AG04449 (cell line): ENCODE results near the gene MATN1.

Experiments
- CTCF ChIA-PET: fragments of 350-600 bp; formaldehyde crosslinking; extraction: SDS; loops from one replicate; lab custom pipeline; 2021; ENCODE audit warnings: antibody characterized with exemption; lab: Yijun Ruan, JAX
- POLR2A ChIA-PET: fragments of 400-600, 350-600 bp; formaldehyde crosslinking; extraction: SDS; loops from one replicate; lab custom pipeline; 2020; ENCODE audit warnings: antibody characterized with exemption, inconsistent platforms; lab: Yijun Ruan, JAX
- DNase-seq: peaks from one replicate; pipeline ENCODE4 v3.0.0-alpha.2; 2010; ENCODE audit warnings: low read depth, low spot score
- H3K4me3 ChIP-seq: 2 replicates; pipeline ENCODE4 v1.5.1; 2011; ENCODE audit warnings: low read depth, mild to moderate bottlenecking, control low read depth, low read length
- CTCF ChIP-seq: IDR thresholded peaks from one replicate; pipeline ENCODE4 v1.5.1; 2011; ENCODE audit warnings: mild to moderate bottlenecking, moderate library complexity, low read length, control low read depth, inconsistent platforms; ENCODE audit not compliant: insufficient read depth; ENCODE audit errors: missing control alignments

MATN1 gene

GRCh38 chr1:30680429-30680828 lies 43.0 kb downstream of the MATN1 start:
- POLR2A ChIA-PET = no interaction called here
- CTCF ChIA-PET = no interaction called here
- TF ChIP-seq CTCF = no peak
- no peak overlapping the region for H3K4me3 ChIP-seq
- DNase-seq = no peak

DNA sequence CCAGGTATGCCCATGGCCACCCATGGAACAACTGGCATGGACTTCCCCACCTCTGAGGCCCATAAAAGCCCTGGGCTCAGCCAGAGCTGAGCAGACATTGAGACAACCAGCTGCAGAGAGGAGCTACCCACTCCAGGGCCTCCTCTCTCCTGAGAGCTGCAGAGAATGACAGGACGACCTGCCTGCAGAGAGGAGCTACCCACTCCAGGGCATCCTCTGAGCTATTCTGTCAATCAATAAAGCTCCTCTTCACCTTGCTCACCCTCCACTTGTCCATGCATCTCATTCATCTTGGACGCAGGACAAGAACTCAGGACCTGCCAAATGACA lies 43.4 kb downstream of the MATN1 start:
- DNase-seq = no peak
- ChIA-PET CTCF (no interaction called here), POLR2A (no interaction called here)
- TF ChIP-seq CTCF = no peak
- H3K4me3 ChIP-seq = no peak overlapping the region

DNA sequence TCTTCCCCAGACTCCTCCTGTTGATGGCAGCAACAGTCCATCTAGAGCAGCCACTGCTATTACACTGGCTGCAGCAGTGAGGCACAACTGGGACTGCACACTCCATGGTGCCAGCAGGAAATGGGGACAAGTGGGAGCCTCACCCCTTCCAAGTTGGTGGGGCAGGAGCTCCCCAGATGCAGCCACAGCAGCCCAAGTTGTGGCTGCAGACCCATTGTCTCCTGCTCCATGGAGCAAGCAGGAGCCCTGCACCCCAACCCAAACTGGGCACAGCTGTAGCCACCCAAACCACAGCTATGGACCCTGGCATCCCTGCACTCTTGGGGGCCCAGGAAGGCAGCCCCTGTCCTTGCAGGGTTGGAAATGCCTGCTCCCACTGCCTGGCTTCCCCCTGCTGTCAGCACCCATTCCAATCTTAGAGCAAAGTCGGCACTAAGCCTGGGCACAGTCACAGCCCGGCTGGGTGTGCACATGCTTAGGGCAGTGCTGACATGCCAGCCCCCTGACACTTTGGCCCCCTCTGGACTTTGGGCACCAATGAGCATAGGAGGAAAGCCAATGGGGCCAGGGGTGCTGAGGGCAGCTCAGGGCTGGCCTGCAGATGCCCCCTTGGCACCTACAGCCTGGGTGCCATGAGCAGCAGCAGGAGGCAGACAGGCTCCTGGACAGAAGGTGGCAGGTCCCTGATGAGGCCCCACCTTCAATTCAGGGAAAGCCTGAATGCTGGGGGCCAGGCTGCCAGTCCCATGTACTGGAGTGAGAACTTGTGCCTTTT lies 44.0 kb downstream of the MATN1 start:
- ChIA-PET CTCF (no interaction called here), POLR2A (no interaction called here)
- DNase-seq = no peak
- no peak for TF ChIP-seq CTCF
- no peak overlapping the region for H3K4me3 ChIP-seq

DNA sequence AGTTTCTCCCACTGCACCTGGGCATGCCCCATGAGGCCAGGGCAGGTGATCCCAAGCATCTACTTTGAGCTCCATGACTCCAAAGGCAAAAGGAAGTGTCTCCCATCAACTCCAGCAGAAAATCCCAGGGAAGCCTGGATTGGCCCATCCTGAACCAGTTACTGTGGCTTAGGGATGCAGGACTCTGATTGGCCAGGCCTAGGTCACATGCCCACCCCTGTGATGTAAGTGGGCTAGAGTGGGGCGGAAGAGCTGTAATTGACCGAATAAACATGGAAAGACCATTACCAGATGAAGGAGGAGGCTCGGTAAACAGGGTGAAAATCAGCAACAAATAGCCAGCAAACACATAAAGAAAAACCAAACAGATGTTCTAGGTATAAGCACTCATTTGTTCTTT lies 45.2 kb downstream of the MATN1 start:
- H3K4me3 ChIP-seq = no peak overlapping the region
- ChIA-PET CTCF (interaction anchor here (0.9 kb wide), 1 partner anchor 29 kb away, joined by 3 read pairs; no protein-coding TSS in a partner anchor), POLR2A (no interaction called here)
- TF ChIP-seq CTCF = no peak
- no peak for DNase-seq

DNA sequence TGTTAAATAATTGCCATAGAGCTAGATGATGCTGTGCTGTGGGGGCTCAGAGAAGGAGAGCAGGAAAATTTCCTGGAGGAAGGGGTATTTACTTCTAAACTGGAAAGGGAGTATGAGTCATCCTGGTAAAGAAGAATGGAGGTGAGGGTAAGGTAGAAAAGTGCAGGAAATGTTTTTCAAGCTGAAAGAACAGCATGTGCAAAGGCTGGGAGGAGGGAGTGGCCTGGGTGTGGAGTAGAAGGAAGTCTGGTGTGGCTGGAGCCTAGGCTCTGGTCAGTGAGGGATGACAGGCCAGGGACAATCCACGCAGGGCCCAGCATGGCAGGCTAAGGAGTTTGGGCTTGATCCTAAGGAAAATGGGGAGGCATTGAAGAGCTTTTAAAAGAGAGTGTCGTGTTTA lies 45.9 kb downstream of the MATN1 start:
- TF ChIP-seq CTCF = no peak
- ChIA-PET POLR2A (no interaction called here), CTCF (interaction anchor here (0.9 kb wide), 1 partner anchor 30 kb away, joined by 3 read pairs; no protein-coding TSS in a partner anchor)
- no peak for DNase-seq
- no peak overlapping the region for H3K4me3 ChIP-seq

- DNase-seq = peak; percentile 31
- ChIA-PET POLR2A (no interaction called here), CTCF (interaction anchor here (1.0 to 1.1 kb wide), 3 partner anchors 9 to 1443 kb away, joined by 3 to 4 read pairs (median 3); no protein-coding TSS in a partner anchor)
- no peak overlapping the region for H3K4me3 ChIP-seq
- no peak for TF ChIP-seq CTCF
Observed at GRCh38 chr1:30675761-30676160, 47.6 kb downstream of the MATN1 start.
